GM21381 (cell line): ENCODE data around the gene PIAS4.
"Not testable (repeated sequence)": the region's sequence is repeated elsewhere in the genome, so short reads cannot be mapped to it uniquely, and the experiment has no call there.

Source experiments
- ATAC-seq: cut with Tn5 transposase; IDR thresholded peaks from one replicate; pipeline ENCODE4 v1.9.1; 2021; ENCODE audit warnings: mild to moderate bottlenecking, moderate library complexity; ENCODE audit not compliant: unreplicated experiment

The PIAS4 gene

GRCh38 chr19:3995607-3996006 is 11.9 kb upstream of the PIAS4 start:
- ATAC-seq = no peak

- ATAC-seq = not testable (repeated sequence)
Observed at GRCh38 chr19:3998667-3999412, 8.7 kb upstream of the PIAS4 start.

GRCh38 chr19:4000798-4001197 is 6.7 kb upstream of the PIAS4 start:
- ATAC-seq = not testable (repeated sequence)

GRCh38 chr19:4005436-4005835 is 2.1 kb upstream of the PIAS4 start:
- not testable (repeated sequence) for ATAC-seq

GRCh38 chr19:4007836-4008539 is 452 bp downstream of the PIAS4 start:
- ATAC-seq = peak; percentile 17

- ATAC-seq = no peak
Observed at GRCh38 chr19:4009990-4010807, 2.7 kb downstream of the PIAS4 start.

- ATAC-seq = no peak
Observed at GRCh38 chr19:4010808-4011110, 3.2 kb downstream of the PIAS4 start.

GRCh38 chr19:4011430-4011829 is 3.9 kb downstream of the PIAS4 start:
- not testable (repeated sequence) for ATAC-seq

- no peak for ATAC-seq
Observed at GRCh38 chr19:4012092-4012974, 4.8 kb downstream of the PIAS4 start.

GRCh38 chr19:4012975-4013634 is 5.6 kb downstream of the PIAS4 start:
- no peak for ATAC-seq

GRCh38 chr19:4013886-4014540 is 6.5 kb downstream of the PIAS4 start:
- no peak for ATAC-seq

GRCh38 chr19:4014541-4015491 is 7.3 kb downstream of the PIAS4 start:
- ATAC-seq = no peak

GRCh38 chr19:4015705-4016402 is 8.3 kb downstream of the PIAS4 start:
- no peak for ATAC-seq

GRCh38 chr19:4016486-4016885 is 8.9 kb downstream of the PIAS4 start:
- ATAC-seq = no peak

GRCh38 chr19:4016903-4017638 is 9.5 kb downstream of the PIAS4 start:
- no peak for ATAC-seq

GRCh38 chr19:4018140-4018613 is 10.6 kb downstream of the PIAS4 start:
- ATAC-seq = no peak
